GM18526 (cell line): ENCODE measurements around the gene STRADA.

ENCODE experiments used
- POLR2A ChIP-seq: IDR thresholded peaks from 3 replicates; pipeline ENCODE4 v1.6.1; 2011; ENCODE audit not compliant: insufficient read length; ENCODE audit errors: extremely low read depth

The STRADA gene

DNA sequence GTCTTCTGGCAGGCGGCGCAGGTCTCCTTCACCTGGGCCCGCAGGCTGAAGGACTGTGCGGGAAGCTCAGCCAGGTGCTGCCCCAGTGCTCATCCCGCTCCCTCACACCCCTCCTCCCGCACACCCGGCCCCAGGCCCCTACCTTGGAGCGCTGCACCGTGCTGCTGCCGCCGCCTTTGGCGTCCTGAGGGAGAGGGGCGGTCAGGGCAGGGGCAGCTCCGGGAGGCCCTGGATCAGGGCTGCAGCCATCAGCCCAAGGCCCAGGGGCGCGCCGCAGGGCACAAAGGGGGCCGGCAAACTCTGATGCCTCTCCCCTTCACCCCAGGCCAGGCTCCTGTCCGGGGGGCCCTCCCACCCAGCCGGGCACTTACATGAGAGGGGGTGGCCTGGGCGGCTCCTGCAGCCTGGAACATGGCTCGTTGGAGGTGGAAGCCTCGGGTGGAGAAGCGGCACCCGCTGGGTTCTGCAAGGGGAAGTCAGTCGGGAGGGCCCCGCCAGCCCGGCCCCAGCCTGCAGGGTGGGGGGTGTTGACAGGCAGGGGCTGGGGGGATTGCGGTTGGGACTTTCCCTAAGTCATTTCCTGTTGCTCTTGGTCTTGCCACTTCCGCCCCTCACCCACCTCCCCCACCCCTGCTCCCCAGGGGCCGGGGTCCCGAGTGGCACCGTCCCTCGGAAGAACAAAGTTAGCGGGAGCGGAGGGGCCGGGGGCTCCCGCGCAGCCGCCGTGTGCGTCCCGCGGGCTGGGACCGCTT lies 42.5 kb downstream of the STRADA start:
- TF ChIP-seq POLR2A = peak; percentile 53

DNA sequence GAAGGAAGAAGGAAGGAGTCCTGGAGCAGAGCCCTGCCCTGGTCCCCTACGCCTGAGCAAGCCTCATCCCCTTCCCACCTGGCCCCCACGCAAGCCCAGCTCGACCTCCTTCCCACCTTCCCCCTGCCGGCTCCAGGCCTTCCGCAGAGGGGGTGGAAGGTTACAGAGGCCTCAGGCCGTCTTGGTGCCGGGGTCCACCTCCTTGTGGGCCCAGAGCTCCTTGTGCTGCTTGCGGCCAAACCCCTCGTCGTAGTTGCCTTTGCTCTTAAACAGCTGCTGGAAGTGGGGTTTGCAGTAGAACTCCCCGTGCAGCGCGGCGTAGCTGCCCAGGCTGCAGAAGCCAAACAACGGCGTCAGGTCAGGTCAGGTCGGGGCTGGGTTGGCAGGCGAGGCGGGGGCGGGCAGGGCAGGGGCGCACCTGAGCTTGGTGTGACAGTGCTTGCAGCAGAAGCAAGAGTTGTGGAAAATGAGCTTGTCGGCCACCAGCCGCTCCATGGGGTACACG lies 43.2 kb downstream of the STRADA start:
- no peak for TF ChIP-seq POLR2A

DNA sequence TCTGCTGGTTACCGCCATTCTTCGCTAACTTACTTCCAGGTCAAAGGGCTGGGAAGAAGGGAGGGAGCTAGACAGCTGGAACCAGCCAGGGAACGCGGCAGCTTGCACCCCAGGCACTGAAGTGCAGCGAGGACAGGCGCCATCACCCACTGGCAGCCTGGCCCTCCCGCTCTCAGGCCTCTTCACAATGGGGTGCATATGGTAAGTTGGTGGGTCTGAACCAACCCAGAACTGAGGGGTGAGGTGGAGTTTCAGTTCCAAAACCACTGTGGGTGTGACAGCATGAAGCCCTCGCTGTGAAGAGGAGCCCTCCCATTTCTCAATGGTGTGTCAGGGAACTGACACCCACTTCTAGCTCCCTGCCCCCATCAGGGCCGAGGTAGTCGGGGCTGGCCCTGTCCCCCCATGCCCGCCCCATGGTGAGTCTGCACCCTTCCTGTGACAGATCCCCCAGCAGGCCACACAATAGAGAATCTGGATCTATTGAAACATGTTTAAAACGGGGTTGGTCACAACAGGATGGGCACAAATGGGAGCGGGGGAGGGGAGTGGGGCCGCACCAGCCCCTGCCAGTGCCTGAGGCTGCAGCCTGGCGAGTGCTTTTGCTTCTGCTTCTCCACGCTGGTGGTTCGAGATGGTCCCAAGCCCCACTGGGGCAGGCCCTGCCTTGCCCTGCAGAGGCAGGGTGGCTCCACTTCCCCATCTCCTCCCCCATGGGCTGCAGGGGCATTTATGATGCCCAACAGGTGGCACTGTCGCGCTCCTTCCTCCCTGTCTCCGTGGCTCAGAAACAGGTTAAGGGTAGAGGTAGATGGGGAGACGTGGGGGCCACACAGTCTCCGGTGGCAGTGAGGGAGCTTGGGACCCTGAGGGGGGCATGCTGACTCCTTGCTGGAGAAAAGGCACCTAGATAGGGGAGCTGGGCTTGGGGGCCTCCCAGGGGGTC lies 44.0 kb downstream of the STRADA start:
- peak; percentile 61 for TF ChIP-seq POLR2A

DNA sequence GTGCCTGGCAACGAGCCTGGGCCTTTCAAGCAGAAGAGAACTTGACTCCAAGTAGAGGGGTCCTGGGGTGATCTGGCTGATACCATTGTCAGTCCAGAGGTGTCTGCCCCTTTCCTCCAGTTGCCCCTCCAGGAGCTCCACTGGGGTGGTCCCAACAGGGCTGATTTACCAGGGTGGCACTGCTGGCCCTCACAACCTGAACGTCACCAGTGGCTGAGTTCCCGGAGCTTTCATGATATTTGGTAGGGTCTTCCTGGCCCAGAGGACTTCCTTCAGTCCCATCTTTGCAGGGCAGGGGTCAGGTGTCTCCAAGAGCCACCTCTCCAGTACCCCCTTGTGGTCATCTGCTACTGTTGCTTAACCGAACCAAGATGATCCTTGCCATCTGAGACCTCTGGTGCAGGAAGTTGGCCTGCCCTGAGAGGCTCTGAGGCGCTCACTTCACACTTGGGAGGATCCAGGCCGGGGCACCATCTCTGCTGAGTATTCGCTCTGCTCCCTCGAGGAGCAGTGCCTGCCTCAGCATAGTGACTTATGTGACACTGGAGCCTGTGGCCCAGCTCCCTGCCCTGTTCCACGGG lies 45.1 kb downstream of the STRADA start:
- no peak for TF ChIP-seq POLR2A

DNA sequence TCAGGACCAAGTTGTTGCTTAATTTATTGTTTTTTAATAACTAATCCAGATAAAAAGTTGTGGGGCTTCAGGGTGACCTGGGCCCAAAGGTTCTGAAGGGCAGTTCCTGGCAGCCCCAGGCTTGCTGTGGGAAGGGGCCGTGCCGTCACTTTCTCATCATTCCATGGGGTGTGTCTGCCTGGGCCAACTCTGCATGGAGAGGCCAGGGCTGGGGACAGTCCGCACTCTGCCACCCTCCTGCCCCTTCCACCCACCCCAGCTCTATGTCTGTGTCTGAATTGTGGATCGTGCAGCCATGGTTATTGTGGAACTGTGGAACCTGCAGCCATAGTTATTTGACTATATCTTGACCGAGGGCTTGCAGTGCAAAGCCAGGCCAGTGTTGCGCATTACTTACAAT lies 45.7 kb downstream of the STRADA start:
- TF ChIP-seq POLR2A = no peak

DNA sequence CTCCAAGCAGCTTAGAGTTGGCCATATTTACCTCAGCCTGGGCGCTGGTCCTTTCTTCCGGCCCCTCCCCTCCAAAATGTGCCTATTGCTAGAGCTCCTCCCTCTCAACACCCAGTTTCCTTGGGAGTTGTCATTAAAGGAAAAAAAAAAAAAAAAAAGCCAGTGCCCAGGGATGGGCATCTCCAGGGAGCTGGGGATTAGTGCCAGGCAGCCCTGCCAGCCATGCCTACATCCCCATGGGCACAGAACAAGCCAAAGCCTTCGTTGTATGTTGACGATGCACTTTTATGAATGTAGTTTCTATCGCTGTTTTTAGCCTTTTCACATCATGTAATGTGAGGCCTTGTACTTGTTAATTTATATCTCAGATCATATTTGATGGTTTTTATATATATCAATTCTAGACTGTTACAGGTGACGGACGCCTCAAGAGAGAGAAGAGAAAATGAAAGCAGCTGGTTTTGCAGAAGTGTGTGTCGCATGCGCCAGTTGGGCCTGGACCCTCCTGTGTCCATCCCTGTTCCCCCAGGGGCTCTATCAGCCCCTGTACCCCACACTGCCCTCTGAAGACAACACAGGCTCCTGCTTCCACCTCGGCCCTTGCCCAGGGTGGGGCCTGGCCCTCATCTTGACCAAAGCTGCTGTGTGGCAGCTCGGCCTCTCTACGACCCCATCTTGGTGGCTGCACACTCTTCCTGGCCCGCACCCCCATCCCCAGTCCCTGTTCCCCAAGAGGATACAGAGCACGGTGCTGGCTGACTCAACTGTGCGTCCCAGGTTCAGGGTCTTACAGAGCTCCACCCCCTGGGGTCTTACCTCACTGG lies 46.4 kb downstream of the STRADA start:
- no peak for TF ChIP-seq POLR2A

DNA sequence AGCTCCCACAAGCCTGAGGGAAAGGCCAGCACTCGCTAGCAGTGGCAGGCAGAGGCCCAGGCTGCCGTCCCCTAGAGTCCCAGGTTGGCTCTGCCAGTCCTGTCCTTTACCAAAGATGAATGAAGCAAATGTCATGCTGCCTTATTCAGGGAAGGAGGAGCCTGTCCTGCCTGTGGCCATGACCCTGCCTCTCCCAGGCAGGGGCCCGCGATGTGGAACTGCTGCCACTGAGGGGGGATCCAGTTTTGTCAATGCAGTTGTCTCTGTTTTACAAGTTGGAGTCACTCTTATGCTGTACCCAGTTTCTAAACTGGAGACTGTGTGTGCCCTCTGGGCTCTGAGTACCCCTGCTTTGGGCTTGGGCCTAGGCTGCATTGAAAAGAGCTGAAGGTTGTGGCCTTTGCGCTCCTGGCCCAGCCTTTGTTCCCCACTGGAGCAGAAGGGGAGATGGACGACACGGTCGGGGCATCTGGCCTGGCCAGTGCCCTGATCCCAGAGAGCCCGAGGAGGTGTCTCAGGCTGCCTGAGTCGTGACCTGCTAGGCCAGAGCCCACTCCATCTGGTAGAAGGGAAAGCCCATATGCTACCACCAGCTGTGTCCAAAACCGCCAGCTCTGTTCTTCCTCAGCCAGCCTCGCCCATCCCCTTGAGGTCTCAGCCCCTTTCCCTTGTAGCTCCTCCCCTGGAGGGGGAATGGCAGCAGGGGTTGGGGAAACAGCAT lies 47.2 kb downstream of the STRADA start:
- TF ChIP-seq POLR2A = no peak

DNA sequence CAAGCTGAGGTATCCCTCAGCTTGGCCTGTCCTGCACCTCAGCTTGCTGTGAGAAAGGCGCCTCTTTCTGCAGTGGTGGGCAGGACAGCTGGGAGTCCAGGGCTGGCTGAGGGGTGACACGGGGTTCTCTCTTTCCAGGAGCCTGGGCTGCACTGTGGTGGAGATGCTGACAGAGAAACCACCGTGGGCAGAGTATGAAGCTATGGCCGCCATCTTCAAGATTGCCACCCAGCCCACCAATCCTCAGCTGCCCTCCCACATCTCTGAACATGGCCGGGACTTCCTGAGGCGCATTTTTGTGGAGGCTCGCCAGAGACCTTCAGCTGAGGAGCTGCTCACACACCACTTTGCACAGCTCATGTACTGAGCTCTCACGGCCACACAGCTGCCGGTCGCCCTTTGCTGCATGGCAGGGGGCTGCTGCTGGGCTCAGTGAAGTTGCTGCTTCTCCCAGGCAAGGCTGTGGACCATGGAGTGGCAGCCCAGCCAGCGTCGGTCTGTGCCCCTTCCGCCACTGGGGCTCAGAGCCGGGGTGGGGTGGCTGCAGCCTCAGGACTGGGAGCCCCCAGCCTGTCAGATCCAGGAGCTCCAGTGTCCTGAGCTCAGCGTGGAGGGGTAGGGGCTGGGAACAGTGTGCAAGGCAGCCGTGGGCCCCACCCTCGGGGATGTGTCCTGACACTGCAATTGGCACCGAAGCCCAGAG lies 48.0 kb downstream of the STRADA start:
- no peak for TF ChIP-seq POLR2A

DNA sequence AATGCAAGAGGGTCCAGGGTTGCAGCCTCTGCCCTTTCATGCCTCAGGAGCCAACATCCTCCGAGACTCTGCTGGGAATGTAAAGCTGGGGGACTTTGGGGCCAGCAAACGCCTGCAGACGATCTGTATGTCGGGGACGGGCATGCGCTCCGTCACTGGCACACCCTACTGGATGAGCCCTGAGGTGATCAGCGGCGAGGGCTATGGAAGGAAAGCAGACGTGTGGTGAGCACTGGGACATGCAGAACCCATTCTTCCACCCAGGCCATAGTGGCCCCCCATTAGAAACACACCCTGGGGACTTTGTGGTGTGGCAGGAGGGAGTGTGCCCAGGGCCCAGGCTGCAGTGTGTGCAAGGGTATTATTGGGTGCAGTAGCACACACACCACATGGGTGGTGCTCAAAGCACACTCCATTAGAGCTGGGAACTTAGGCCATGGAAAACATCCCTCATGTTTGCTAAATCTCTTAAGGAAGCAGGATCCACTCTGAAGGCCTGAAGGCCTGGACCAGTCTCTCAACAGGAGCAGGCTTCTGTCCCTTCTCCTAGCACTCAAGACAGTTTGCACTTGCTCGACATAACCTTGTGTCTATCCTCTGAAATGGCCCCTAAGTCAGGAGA lies 49.3 kb downstream of the STRADA start:
- no peak for TF ChIP-seq POLR2A

DNA sequence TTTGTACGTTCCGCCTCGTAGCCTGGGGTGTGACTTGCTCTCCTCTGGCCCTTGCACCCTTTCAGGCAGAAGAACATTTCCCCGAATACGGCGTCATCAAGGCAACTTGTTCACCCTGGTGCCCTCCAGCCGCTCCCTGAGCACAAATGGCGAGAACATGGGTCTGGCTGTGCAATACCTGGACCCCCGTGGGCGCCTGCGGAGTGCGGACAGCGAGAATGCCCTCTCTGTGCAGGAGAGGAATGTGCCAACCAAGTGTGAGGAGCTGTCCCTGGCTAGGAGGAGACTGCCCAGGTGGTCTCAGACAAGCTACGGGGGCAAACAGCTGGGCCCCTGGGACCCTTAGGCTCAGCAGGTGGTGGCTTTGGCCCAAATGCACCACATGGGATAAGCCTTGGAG lies 52.1 kb downstream of the STRADA start:
- TF ChIP-seq POLR2A = no peak

DNA sequence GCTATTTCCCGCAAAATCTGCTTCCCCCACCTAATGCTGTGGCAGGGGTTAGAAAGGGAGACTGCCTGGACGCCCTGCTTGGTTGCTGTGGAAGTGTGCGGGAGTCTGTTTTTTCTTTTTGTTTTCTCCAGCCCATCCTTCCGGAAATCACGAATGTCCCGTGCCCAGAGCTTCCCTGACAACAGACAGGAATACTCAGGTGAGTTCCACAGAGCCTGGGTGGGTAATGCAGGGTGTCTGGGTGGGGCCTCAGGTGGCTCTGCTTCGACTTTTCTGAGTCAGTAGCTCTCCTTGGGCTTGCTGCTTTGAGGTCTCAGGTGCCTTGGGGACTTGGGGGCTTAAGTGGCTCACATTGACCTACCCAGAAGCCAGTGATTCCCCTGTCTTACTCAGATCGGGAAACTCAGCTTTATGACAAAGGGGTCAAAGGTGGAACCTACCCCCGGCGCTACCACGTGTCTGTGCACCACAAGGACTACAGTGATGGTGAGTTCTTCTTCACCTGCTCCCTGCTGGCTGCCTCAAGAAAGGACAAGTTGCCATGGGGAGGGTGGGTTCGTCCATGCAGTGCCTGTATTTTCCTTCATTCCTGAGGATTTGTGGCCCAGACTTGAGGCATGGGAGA lies 53.1 kb downstream of the STRADA start:
- TF ChIP-seq POLR2A = no peak

DNA sequence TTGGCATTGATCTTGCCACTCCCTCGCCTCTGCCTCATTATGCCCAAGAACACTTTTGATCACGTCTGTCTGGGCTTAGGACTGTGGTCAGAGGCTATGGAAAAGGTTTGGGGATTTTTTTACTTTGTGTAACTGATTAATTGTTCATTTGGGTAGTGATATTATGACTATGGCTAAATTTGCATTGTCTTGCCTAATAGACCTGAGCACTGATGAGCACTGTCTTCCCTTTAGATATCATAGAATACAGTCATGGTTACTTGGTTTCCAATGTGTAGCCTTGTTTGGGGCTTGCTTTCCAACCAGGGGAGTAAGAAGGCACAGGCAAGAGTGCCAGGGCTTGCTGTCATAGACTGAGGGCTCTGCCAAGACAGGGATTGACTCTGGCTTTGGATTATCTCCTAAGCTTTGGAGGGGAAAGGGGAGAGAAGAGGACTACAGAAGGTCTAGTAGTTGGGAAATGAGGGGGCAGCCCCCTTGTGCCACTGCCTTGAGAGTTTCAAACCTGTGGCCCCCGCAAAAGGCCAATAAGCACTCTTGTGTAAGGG lies 55.4 kb downstream of the STRADA start:
- no peak for TF ChIP-seq POLR2A

DNA sequence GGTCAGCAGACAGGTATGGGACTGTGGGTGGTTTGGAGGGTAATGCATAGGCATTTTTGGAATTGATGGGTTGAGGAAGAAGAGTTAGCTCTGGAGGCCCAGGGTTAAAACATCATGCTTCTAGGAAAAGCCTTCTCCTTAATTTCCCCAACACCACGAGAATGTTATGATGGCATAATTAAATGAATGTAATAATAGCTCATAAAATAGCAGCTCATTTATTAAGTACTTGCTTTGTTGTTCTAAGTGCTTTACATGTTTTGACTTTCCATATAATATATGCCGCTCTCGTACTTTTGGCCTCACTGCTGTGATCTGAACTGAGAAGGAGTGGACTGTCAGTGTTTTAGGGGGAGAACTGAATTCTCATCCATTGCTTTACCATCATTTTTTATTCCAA lies 56.0 kb downstream of the STRADA start:
- TF ChIP-seq POLR2A = no peak

DNA sequence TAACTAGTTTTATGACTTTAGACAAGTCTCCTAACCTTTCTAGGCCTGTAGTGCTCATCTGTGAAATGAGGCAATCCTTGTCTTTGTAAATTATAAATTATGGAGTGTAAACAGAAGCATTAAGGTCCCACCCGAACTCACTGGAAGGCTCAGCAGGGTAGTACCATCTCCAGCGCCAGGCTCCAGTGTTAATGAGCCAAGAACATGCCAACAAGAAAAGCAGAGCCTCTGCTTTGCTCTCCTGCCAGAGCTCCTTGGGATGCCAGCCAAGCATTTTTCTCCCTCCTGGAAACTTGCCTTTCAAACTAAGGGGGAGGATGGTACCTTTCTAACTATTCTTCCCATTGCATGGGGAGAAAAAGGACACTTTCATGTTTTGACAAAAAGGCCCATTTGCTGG lies 56.6 kb downstream of the STRADA start:
- TF ChIP-seq POLR2A = no peak
